HepG2 (cell line): ENCODE measurements around the gene DNAJB2. TPM values are rescaled to one million over a fixed set of nuclear protein-coding genes. Genes with fewer than 3 reads are reported as not detected.
A peak's percentile ranks its signal among the peaks of the same experiment; 100 is the strongest.

Experiments
- AHR ChIP-seq: IDR thresholded peaks from 2 replicates; pipeline ENCODE4 v1.6.1; 2018; ENCODE audit warnings: missing genetic modification reagents, missing compliant biosample characterization
- BRCA1 ChIP-seq: sonication (generic); formaldehyde crosslinking; IDR thresholded peaks from 2 replicates; pipeline ENCODE4 v1.4.0; 2020; ENCODE audit warnings: missing genetic modification reagents
- DBP ChIP-seq: sonication (generic); formaldehyde crosslinking; IDR thresholded peaks from 2 replicates; pipeline ENCODE4 v1.4.0; 2020; ENCODE audit warnings: missing genetic modification reagents; ENCODE audit errors: not compliant biosample characterization
- DMAP1 ChIP-seq: IDR thresholded peaks from 2 replicates; pipeline ENCODE4 v1.6.1; 2016
- KLF12 ChIP-seq: sonication (generic); formaldehyde crosslinking; IDR thresholded peaks from 2 replicates; pipeline ENCODE4 v1.4.0; 2020; ENCODE audit warnings: missing genetic modification reagents, borderline replicate concordance
- NFKBIZ ChIP-seq: IDR thresholded peaks from 2 replicates; pipeline ENCODE4 v1.6.1; 2018; ENCODE audit warnings: missing genetic modification reagents, missing compliant biosample characterization
- NRL ChIP-seq: sonication (generic); formaldehyde crosslinking; IDR thresholded peaks from 2 replicates; pipeline ENCODE4 v1.5.0; 2020; ENCODE audit warnings: missing genetic modification reagents, mild to moderate bottlenecking, moderate library complexity, borderline replicate concordance
- PRMT3 ChIP-seq: sonication (generic); formaldehyde crosslinking; IDR thresholded peaks from 2 replicates; pipeline ENCODE4 v1.8.1; 2022; ENCODE audit warnings: low read depth, mild to moderate bottlenecking, moderate library complexity, missing genetic modification reagents, borderline replicate concordance
- TAF1 ChIP-seq: sonication (generic); formaldehyde crosslinking; IDR thresholded peaks from 2 replicates; pipeline ENCODE4 v1.4.0; 2020; ENCODE audit warnings: missing genetic modification reagents
- TBX3 ChIP-seq: fragments of 450-650 bp; IDR thresholded peaks from 2 replicates; pipeline ENCODE4 v1.6.1; 2017; ENCODE audit warnings: antibody characterized with exemption, mild to moderate bottlenecking, inconsistent platforms, borderline replicate concordance
- TMF1 ChIP-seq: sonication (generic); formaldehyde crosslinking; IDR thresholded peaks from 2 replicates; pipeline ENCODE4 v1.8.1; 2022; ENCODE audit warnings: low read depth, missing genetic modification reagents
- ZBTB7A ChIP-seq: sonication (generic); formaldehyde crosslinking; IDR thresholded peaks from 2 replicates; pipeline ENCODE4 v1.8.0; 2022; ENCODE audit warnings: mild to moderate bottlenecking, missing genetic modification reagents
- ZFP36L1 ChIP-seq: sonication (generic); formaldehyde crosslinking; IDR thresholded peaks from 2 replicates; pipeline ENCODE4 v1.8.0; 2022; ENCODE audit warnings: mild to moderate bottlenecking, missing genetic modification reagents, moderate library complexity
- ZFP90 ChIP-seq: sonication (generic); formaldehyde crosslinking; IDR thresholded peaks from 2 replicates; pipeline ENCODE4 v1.8.0; 2022; ENCODE audit warnings: missing genetic modification reagents, mild to moderate bottlenecking, inconsistent platforms, borderline replicate concordance
- ZNF124 ChIP-seq: sonication (generic); formaldehyde crosslinking; IDR thresholded peaks from 2 replicates; pipeline ENCODE4 v1.4.0; 2020; ENCODE audit warnings: missing genetic modification reagents
- ZNF18 ChIP-seq: sonication (generic); formaldehyde crosslinking; IDR thresholded peaks from 2 replicates; pipeline ENCODE4 v1.8.0; 2022; ENCODE audit warnings: mild to moderate bottlenecking, missing genetic modification reagents; ENCODE audit not compliant: insufficient replicate concordance
- ZNF292 ChIP-seq: sonication (generic); formaldehyde crosslinking; IDR thresholded peaks from 2 replicates; pipeline ENCODE4 v1.8.1; 2022; ENCODE audit warnings: mild to moderate bottlenecking, low read depth, missing genetic modification reagents, borderline replicate concordance
- ZNF766 ChIP-seq: sonication (generic); formaldehyde crosslinking; IDR thresholded peaks from 2 replicates; pipeline ENCODE4 v1.5.0; 2020; ENCODE audit warnings: missing genetic modification reagents, borderline replicate concordance
- ZNF788 ChIP-seq: sonication (generic); formaldehyde crosslinking; IDR thresholded peaks from 2 replicates; pipeline ENCODE4 v1.5.0; 2020; ENCODE audit warnings: mild to moderate bottlenecking, missing genetic modification reagents, borderline replicate concordance
- polyA plus RNA-seq, 8 experiments: library from polyadenylated mRNA; depleted of rRNA in 3 of 8; stranded (reverse) in 7 of 8; unstranded in 1 of 8; fragments of >200 nt; fragmentation: Illumina TruSeq in 4 of 8; extraction: Trizol in 4 of 8; gene quantifications; 2 replicates each; pipeline versions ENCODE4 v1.2.1 to v1.2.3, GENCODE V29; 2011 to 2016; ENCODE audit warnings: low read depth in 4 of 8, missing spikeins in 1 of 8, mixed read lengths in 1 of 8; ENCODE audit not compliant: insufficient read depth in 1 of 8
- total RNA-seq, 5 experiments: library from RNA; depleted of rRNA; stranded (reverse); fragments of >200 nt; fragmentation: Illumina TruSeq; extraction: Trizol; gene quantifications; 2 replicates each; pipeline ENCODE4 v1.2.3, GENCODE V29; 2016; ENCODE audit warnings: low read depth in 1 of 5
- TF ChIP-seq, protein P1 (sequence below): sonication (generic); formaldehyde crosslinking; IDR thresholded peaks from 2 replicates; pipeline ENCODE4 v1.9.0; 2021; ENCODE audit warnings: missing genetic modification reagents, mild to moderate bottlenecking, borderline replicate concordance
- TF ChIP-seq, protein P2 (sequence below): sonication (generic); formaldehyde crosslinking; IDR thresholded peaks from 2 replicates; pipeline ENCODE4 v1.4.0; 2020; ENCODE audit warnings: missing genetic modification reagents
- TF ChIP-seq, protein P3 (sequence below): sonication (generic); formaldehyde crosslinking; IDR thresholded peaks from 2 replicates; pipeline ENCODE4 v1.4.0; 2020; ENCODE audit warnings: missing genetic modification reagents

Gene DNAJB2
- total and polyA plus RNA-seq, 2 of the 13 experiments (the other 11 are each of a cell fraction or from before 2014, with no cell fraction given): 21.3 to 31.1 TPM

DNA sequence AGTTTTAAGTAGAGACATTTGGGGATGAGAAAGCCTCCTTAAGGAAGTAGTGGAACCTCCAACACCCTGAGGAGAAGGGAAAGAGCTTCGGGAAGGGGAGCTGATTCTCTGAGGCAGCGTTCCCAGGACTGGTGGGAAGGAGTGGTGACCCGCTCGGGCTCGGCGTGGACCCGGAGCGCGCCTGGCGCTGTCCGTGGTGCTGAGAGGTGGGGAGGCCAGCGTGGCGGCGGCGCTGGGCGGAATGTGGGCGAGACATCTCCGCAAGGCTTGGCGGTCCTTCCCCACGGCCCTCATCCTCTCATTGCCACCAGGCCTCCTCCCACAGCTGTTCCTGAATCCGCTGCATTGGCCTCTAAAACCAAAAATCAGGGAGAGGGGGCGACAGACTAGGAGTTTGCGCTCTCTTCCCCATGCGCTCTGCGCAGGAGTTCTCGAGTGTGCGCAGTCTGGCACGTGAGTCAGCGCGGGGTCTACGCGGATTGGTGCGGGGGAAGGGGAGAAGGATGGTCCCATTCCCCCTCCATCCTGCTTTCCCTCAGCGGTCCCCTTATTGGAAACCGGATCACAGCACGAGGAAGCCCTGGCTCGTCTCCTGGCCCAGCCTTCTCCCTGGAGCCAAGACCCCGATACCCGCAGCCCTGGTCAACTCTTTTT is 52.5 kb downstream of the DNAJB2 start (continued):
- TF ChIP-seq TBX3: no peak
- no peak for TF ChIP-seq KLF12 (CRISPR knock-in tag)
- TF ChIP-seq ZNF766 (CRISPR knock-in tag): peak; percentile 82; the same call in 1 of the 2 replicates
- TF ChIP-seq, protein P1, sequence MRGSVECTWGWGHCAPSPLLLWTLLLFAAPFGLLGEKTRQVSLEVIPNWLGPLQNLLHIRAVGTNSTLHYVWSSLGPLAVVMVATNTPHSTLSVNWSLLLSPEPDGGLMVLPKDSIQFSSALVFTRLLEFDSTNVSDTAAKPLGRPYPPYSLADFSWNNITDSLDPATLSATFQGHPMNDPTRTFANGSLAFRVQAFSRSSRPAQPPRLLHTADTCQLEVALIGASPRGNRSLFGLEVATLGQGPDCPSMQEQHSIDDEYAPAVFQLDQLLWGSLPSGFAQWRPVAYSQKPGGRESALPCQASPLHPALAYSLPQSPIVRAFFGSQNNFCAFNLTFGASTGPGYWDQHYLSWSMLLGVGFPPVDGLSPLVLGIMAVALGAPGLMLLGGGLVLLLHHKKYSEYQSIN (CRISPR knock-in tag): peak; percentile 89; the same call in 1 of the 2 replicates
- TF ChIP-seq ZNF18 (CRISPR knock-in tag): peak; percentile 59
- TF ChIP-seq AHR (CRISPR knock-in tag): peak; percentile 92; the same call in 1 of the 2 replicates
- TF ChIP-seq ZNF292 (CRISPR knock-in tag): no peak
- peak; percentile 64; the same call in 1 of the 2 replicates for TF ChIP-seq ZBTB7A
- peak; percentile 52; the same call in 1 of the 2 replicates for TF ChIP-seq ZFP90 (CRISPR knock-in tag)
- TF ChIP-seq ZNF788 (CRISPR knock-in tag): no peak; the same call in 1 of the 2 replicates
- peak; percentile 95 for TF ChIP-seq ZNF124 (CRISPR knock-in tag)
- TF ChIP-seq DBP: peak; percentile 88
- 0 out of 2 replicates have a peak, but pooled peaks have one; percentile 23 for TF ChIP-seq TAF1 (CRISPR knock-in tag)
- TF ChIP-seq TMF1 (CRISPR knock-in tag): peak; percentile 93; the same call in 1 of the 2 replicates
- peak; percentile 93 for TF ChIP-seq BRCA1 (CRISPR knock-in tag)
- TF ChIP-seq PRMT3: peak; percentile 58; the same call in 1 of the 2 replicates
- TF ChIP-seq, protein P2, sequence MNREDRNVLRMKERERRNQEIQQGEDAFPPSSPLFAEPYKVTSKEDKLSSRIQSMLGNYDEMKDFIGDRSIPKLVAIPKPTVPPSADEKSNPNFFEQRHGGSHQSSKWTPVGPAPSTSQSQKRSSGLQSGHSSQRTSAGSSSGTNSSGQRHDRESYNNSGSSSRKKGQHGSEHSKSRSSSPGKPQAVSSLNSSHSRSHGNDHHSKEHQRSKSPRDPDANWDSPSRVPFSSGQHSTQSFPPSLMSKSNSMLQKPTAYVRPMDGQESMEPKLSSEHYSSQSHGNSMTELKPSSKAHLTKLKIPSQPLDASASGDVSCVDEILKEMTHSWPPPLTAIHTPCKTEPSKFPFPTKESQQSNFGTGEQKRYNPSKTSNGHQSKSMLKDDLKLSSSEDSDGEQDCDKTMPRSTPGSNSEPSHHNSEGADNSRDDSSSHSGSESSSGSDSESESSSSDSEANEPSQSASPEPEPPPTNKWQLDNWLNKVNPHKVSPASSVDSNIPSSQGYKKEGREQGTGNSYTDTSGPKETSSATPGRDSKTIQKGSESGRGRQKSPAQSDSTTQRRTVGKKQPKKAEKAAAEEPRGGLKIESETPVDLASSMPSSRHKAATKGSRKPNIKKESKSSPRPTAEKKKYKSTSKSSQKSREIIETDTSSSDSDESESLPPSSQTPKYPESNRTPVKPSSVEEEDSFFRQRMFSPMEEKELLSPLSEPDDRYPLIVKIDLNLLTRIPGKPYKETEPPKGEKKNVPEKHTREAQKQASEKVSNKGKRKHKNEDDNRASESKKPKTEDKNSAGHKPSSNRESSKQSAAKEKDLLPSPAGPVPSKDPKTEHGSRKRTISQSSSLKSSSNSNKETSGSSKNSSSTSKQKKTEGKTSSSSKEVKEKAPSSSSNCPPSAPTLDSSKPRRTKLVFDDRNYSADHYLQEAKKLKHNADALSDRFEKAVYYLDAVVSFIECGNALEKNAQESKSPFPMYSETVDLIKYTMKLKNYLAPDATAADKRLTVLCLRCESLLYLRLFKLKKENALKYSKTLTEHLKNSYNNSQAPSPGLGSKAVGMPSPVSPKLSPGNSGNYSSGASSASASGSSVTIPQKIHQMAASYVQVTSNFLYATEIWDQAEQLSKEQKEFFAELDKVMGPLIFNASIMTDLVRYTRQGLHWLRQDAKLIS (CRISPR knock-in tag): no peak
- TF ChIP-seq ZFP36L1 (CRISPR knock-in tag): peak; percentile 88; the same call in 1 of the 2 replicates
- TF ChIP-seq, protein P3, sequence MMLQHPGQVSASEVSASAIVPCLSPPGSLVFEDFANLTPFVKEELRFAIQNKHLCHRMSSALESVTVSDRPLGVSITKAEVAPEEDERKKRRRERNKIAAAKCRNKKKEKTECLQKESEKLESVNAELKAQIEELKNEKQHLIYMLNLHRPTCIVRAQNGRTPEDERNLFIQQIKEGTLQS (CRISPR knock-in tag): peak; percentile 81
- no peak for TF ChIP-seq NRL (CRISPR knock-in tag)
- no peak for TF ChIP-seq DMAP1
- peak; percentile 71; the same call in 1 of the 2 replicates for TF ChIP-seq NFKBIZ (CRISPR knock-in tag)
